Measurements from ENCODE around the gene UNC5A.

UNC5A gene

DNA sequence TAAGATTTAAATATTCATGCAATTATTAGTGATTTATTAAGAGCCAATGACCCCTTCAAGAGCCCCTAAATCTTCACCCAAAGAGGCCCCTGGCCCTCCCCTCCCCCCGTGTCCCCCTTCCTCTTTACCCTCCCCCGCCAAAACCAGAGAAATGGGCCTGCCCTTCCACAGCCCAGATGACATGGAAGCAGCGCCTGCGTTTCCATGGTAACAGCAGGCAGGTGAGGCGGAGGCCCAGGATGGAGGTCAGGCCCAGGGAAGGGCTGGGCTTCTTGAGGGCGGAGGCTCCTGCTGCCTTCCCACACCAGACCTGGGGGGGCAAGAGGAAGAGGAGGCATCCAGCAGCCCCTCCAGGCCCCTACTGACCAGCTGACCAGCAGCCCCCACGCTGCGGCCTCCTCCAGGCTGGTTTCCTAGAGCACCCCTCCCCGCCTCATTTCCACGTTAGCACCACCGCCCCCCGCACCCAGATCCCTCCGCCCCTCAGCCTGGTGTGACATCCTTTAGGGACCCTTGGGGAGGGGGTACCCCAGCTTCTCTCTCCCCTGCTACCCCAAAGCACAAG, 37.4 kb downstream of the UNC5A start:
- Histone ChIP-seq H2AK5ac (ENCODE audit: low read length, severe bottlenecking) (no peak overlapping the region), H4K91ac (ENCODE audit: low read length) (no peak overlapping the region), H2BK120ac (ENCODE audit: low read depth, low read length) (no peak overlapping the region), H3K23ac (ENCODE audit: low read length in 2 of 2) (no peak overlapping the region), H3K27me3 (ENCODE audit: control insufficient read depth in 1 of 2, insufficient read depth in 1 of 2, low read length in 2 of 2) (peaks cover 5 to 90% of the 10 kb centered on the region in 2 experiments), H3K4ac (ENCODE audit: low read depth in 1 of 2, low read length in 2 of 2) (no peak overlapping the region), H3K27ac (ENCODE audit: low read length, poor library complexity, severe bottlenecking) (no peak overlapping the region), H3K9me3 (ENCODE audit: control insufficient read depth, low read length) (no peaks in the 10 kb centered on the region), H2AFZ (ENCODE audit: low read depth, low read length) (no peak overlapping the region), H3K14ac (ENCODE audit: low read length in 2 of 2) (no peak overlapping the region), H3K79me1 (replicated peaks; ENCODE audit: low read length, poor library complexity, severe bottlenecking) (peaks cover 5% of the 10 kb centered on the region), H3K4me3 (ENCODE audit: insufficient read depth in 1 of 2, low read depth in 1 of 2, low read length in 2 of 2) (no peak overlapping the region), H3K9ac (ENCODE audit: low read length) (no peak overlapping the region), H4K8ac (ENCODE audit: low read length) (no peak overlapping the region), H2BK12ac (ENCODE audit: low read length in 2 of 2) (no peak overlapping the region), H2BK15ac (ENCODE audit: low read depth, poor library complexity, severe bottlenecking) (no peak overlapping the region), H2BK5ac (ENCODE audit: low read depth, low read length, poor library complexity, severe bottlenecking) (no peak overlapping the region), H3K4me2 (ENCODE audit: low read length, poor library complexity, severe bottlenecking) (no peak overlapping the region), H3K36me3 (ENCODE audit: control insufficient read depth in 1 of 2, insufficient read depth in 2 of 2, low read depth in 1 of 2, low read length in 2 of 2) (peaks cover 0 to 10% of the 10 kb centered on the region in 2 experiments), H3K4me1 (ENCODE audit: control insufficient read depth, insufficient read depth, low read depth, low read length) (peaks cover 26% of the 10 kb centered on the region), H3K18ac (ENCODE audit: low read depth in 1 of 2, low read length in 2 of 2) (no peak overlapping the region)
- no peak for DNase-seq
- WGBS: 85% methylated on average over 13 of the region's 13 CpGs

DNA sequence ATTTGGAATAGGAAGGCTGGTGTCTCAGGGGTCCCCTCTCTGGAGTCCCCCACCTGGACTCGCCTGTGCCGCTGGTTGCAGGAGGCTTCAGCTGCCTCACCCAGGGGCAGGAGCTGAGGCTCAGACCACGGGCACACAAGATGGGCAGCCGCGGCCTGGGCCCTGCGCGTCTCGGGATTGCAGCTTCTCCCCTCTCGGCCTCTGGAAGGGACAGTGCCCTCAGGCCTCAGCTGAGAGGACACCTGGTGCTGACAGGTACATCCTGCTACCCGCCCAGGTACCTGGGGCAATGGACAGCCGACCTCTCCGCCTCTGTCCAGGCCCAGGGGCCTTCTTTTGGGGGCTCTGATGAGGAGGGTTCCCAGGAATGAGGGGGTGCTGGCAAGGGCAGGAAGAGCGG, 38.3 kb downstream of the UNC5A start:
- Histone ChIP-seq H3K36me3 (ENCODE audit: control insufficient read depth in 1 of 2, insufficient read depth in 2 of 2, low read depth in 1 of 2, low read length in 2 of 2) (peaks cover 0 to 8% of the 10 kb centered on the region in 2 experiments), H3K23ac (ENCODE audit: low read length in 2 of 2) (no peak overlapping the region), H3K27ac (ENCODE audit: low read length, poor library complexity, severe bottlenecking) (no peak overlapping the region), H2BK120ac (ENCODE audit: low read depth, low read length) (no peak overlapping the region), H3K4ac (ENCODE audit: low read depth in 1 of 2, low read length in 2 of 2) (no peak overlapping the region), H3K4me3 (ENCODE audit: insufficient read depth in 1 of 2, low read depth in 1 of 2, low read length in 2 of 2) (no peak overlapping the region), H4K91ac (ENCODE audit: low read length) (no peak overlapping the region), H2AK5ac (ENCODE audit: low read length, severe bottlenecking) (no peak overlapping the region), H3K18ac (ENCODE audit: low read depth in 1 of 2, low read length in 2 of 2) (no peak overlapping the region), H3K4me1 (ENCODE audit: control insufficient read depth, insufficient read depth, low read depth, low read length) (peaks cover 26% of the 10 kb centered on the region), H3K27me3 (ENCODE audit: control insufficient read depth in 1 of 2, insufficient read depth in 1 of 2, low read length in 2 of 2) (peaks cover 5 to 93% of the 10 kb centered on the region in 2 experiments), H3K4me2 (ENCODE audit: low read length, poor library complexity, severe bottlenecking) (no peak overlapping the region), H2BK12ac (ENCODE audit: low read length in 2 of 2) (no peak overlapping the region), H2BK5ac (ENCODE audit: low read depth, low read length, poor library complexity, severe bottlenecking) (no peak overlapping the region), H3K14ac (ENCODE audit: low read length in 2 of 2) (no peak overlapping the region), H3K9me3 (ENCODE audit: control insufficient read depth, low read length) (no peaks in the 10 kb centered on the region), H4K8ac (ENCODE audit: low read length) (no peak overlapping the region), H2BK15ac (ENCODE audit: low read depth, poor library complexity, severe bottlenecking) (no peak overlapping the region), H3K9ac (ENCODE audit: low read length) (no peak overlapping the region), H3K79me1 (replicated peaks; ENCODE audit: low read length, poor library complexity, severe bottlenecking) (peaks cover 5% of the 10 kb centered on the region), H2AFZ (ENCODE audit: low read depth, low read length) (no peak overlapping the region)
- WGBS: 87% methylated on average over 13 of the region's 13 CpGs
- DNase-seq: no peak

DNA sequence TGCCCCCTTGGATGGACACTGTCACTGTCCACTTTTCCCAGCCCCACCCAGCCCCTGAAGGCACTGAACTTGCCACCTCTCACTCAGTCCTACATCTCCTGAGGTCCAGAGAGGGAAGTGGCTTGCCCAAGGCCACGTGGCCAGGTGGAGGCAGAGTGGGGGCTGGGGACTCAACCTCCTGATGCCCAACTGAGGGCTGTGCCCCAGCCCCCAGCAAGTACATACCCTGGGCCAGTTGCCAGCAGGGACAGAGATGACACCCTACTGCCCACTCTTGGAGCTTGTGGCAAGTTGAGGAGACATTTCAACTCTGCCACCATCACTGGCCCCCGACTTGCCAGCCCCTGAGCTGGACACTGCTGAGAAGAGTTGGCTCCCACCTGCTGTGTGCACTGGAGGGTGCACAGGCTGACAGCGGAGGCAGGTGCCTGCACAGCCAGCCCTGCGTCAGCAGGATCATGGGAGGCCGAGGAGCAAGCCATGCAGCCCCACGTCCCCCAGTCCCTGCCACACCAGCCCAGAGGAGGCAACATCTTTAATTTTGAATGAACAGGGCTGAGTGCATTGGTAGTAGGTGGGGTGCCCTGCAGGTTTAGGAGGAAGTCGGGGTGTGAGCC, 39.4 kb downstream of the UNC5A start:
- Histone ChIP-seq H3K79me1 (replicated peaks; ENCODE audit: low read length, poor library complexity, severe bottlenecking) (peaks cover 7% of the 10 kb centered on the region), H3K36me3 (ENCODE audit: control insufficient read depth in 1 of 2, insufficient read depth in 2 of 2, low read depth in 1 of 2, low read length in 2 of 2) (peaks cover 0 to 7% of the 10 kb centered on the region in 2 experiments), H2BK120ac (ENCODE audit: low read depth, low read length) (no peak overlapping the region), H3K9ac (ENCODE audit: low read length) (no peak overlapping the region), H2AFZ (ENCODE audit: low read depth, low read length) (no peak overlapping the region), H3K4me3 (ENCODE audit: insufficient read depth in 1 of 2, low read depth in 1 of 2, low read length in 2 of 2) (no peak overlapping the region), H3K4me1 (ENCODE audit: control insufficient read depth, insufficient read depth, low read depth, low read length) (peaks cover 24% of the 10 kb centered on the region), H4K91ac (ENCODE audit: low read length) (no peak overlapping the region), H3K14ac (ENCODE audit: low read length in 2 of 2) (no peak overlapping the region), H2BK5ac (ENCODE audit: low read depth, low read length, poor library complexity, severe bottlenecking) (no peak overlapping the region), H2BK12ac (ENCODE audit: low read length in 2 of 2) (no peak overlapping the region), H2AK5ac (ENCODE audit: low read length, severe bottlenecking) (no peak overlapping the region), H3K4ac (ENCODE audit: low read depth in 1 of 2, low read length in 2 of 2) (no peak overlapping the region), H3K27ac (ENCODE audit: low read length, poor library complexity, severe bottlenecking) (no peak overlapping the region), H3K4me2 (ENCODE audit: low read length, poor library complexity, severe bottlenecking) (no peak overlapping the region), H3K18ac (ENCODE audit: low read depth in 1 of 2, low read length in 2 of 2) (no peak overlapping the region), H3K9me3 (ENCODE audit: control insufficient read depth, low read length) (no peaks in the 10 kb centered on the region), H2BK15ac (ENCODE audit: low read depth, poor library complexity, severe bottlenecking) (no peak overlapping the region), H3K27me3 (ENCODE audit: control insufficient read depth in 1 of 2, insufficient read depth in 1 of 2, low read length in 2 of 2) (peaks cover 5 to 93% of the 10 kb centered on the region in 2 experiments), H4K8ac (ENCODE audit: low read length) (no peak overlapping the region), H3K23ac (ENCODE audit: low read length in 2 of 2) (no peak overlapping the region)
- WGBS: 70% methylated on average over 7 of the region's 7 CpGs
- DNase-seq: no peak

DNA sequence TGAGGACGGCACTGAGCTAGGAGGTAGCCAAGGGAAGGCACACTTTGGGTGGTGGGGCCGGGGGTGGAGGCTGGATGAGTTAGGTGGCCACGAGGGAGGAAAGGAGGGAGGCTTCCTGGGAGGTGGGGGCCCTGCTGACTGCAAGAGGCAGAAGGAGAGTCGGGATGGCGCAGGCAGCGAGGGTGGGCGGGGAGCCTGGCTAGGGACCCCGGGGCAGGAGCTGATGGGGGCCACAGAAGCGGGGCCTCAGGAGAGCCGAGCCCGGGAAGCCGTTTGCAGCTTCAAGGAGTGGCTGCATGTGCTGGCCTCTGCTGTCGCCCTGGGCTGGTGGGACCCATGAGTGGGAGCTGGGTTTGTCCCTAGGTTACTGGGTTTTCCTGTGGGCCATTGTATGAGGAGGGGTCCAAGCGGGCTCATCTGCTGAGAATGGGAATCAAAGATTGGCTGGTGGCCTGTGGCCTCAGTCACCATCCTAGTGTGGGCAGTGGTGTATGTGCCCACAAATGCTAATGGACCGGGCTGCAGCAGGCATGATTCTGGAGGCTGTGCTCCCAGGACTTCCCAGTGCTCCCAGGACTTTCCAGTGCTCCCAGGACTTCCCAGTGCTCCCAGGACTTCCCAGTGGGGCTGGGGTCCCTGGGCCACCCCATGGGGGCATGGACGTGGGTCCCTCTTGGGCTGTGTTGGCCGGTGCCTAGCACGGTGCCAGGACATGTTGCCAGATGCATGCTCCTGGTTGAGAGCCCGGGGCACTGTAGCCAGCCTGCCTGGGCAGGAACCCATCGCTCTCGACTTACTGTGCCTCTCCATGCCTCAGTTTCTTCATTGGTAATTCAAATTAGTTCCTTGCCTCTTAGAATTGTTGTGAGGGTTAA, 40.2 kb downstream of the UNC5A start:
- H2AK5ac ChIP-seq (ENCODE audit: low read length, severe bottlenecking): no peak overlapping the region
- H3K27ac ChIP-seq (ENCODE audit: low read length, poor library complexity, severe bottlenecking): no peak overlapping the region
- no peak overlapping the region for H3K4me3 ChIP-seq (ENCODE audit: insufficient read depth in 1 of 2, low read depth in 1 of 2, low read length in 2 of 2)
- peaks cover 0 to 12% of the 10 kb centered on the region in 2 experiments for H3K36me3 ChIP-seq (ENCODE audit: control insufficient read depth in 1 of 2, insufficient read depth in 2 of 2, low read depth in 1 of 2, low read length in 2 of 2)
- H2BK12ac ChIP-seq (ENCODE audit: low read length in 2 of 2): no peak overlapping the region
- H3K27me3 ChIP-seq (ENCODE audit: control insufficient read depth in 1 of 2, insufficient read depth in 1 of 2, low read length in 2 of 2): peaks cover 5 to 91% of the 10 kb centered on the region in 2 experiments
- peaks cover 15% of the 10 kb centered on the region for H3K4me1 ChIP-seq (ENCODE audit: control insufficient read depth, insufficient read depth, low read depth, low read length)
- no peak overlapping the region for H4K8ac ChIP-seq (ENCODE audit: low read length)
- H4K91ac ChIP-seq (ENCODE audit: low read length): no peak overlapping the region
- H2BK5ac ChIP-seq (ENCODE audit: low read depth, low read length, poor library complexity, severe bottlenecking): no peak overlapping the region
- 82% methylated on average over 20 of the region's 21 CpGs for WGBS
- no peak overlapping the region for H3K9ac ChIP-seq (ENCODE audit: low read length)
- H3K23ac ChIP-seq (ENCODE audit: low read length in 2 of 2): no peak overlapping the region
- no peak overlapping the region for H2BK120ac ChIP-seq (ENCODE audit: low read depth, low read length)
- H3K9me3 ChIP-seq (ENCODE audit: control insufficient read depth, low read length): no peaks in the 10 kb centered on the region
- no peak overlapping the region for H3K18ac ChIP-seq (ENCODE audit: low read depth in 1 of 2, low read length in 2 of 2)
- H3K14ac ChIP-seq (ENCODE audit: low read length in 2 of 2): no peak overlapping the region
- H2AFZ ChIP-seq (ENCODE audit: low read depth, low read length): no peak overlapping the region
- H3K4ac ChIP-seq (ENCODE audit: low read depth in 1 of 2, low read length in 2 of 2): no peak overlapping the region
- H3K4me2 ChIP-seq (ENCODE audit: low read length, poor library complexity, severe bottlenecking): no peak overlapping the region
- DNase-seq: no peak
- peaks cover 7% of the 10 kb centered on the region for H3K79me1 ChIP-seq (replicated peaks; ENCODE audit: low read length, poor library complexity, severe bottlenecking)
- no peak overlapping the region for H2BK15ac ChIP-seq (ENCODE audit: low read depth, poor library complexity, severe bottlenecking)

Data from mesenchymal stem cell (in vitro differentiated cells and primary cell).